Measurements from ENCODE around the gene HOXA11.

HOXA11 gene

DNA sequence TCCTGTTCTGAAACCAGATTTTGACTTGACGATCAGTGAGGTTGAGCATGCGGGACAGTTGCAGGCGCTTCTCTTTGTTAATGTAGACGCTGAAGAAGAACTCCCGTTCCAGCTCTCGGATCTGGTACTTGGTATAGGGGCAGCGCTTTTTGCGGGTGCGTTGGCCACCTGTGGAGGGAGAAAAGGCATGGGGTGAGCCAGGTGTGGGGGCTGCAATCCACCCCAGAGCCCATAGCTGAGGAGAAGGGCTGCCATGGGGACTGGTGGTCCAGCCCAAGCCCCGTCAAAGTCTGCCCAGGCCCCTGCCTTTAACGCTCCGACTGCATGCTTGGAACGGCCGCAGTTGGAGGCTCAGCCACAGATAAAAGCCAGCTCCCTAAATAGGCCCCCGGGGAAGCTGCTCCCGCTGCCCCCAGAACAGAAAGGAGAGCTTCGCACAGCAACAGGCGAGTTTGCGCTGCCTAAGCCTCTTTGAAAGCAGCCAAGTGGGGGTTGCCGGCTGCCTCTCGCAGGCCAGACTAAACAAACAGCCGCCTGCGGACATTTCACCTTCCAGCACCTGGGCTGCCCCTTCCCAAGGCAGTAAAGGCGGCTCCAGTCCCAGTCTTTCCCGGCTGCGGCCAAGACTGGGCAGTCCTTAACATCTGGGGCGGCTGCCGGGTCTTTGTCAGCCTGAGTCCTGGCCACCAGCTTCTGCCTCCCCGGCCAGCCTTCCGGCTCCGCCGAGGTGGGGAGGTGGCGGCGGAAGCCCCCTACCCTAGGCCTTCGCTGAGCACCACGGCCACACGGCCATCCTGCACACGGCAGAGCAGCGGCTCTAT lies 2.0 kb downstream of the HOXA11 start:
- no peak overlapping the region for H3K4me3 ChIP-seq (ENCODE audit: low read depth, low read length)
- TF ChIP-seq, protein P1, sequence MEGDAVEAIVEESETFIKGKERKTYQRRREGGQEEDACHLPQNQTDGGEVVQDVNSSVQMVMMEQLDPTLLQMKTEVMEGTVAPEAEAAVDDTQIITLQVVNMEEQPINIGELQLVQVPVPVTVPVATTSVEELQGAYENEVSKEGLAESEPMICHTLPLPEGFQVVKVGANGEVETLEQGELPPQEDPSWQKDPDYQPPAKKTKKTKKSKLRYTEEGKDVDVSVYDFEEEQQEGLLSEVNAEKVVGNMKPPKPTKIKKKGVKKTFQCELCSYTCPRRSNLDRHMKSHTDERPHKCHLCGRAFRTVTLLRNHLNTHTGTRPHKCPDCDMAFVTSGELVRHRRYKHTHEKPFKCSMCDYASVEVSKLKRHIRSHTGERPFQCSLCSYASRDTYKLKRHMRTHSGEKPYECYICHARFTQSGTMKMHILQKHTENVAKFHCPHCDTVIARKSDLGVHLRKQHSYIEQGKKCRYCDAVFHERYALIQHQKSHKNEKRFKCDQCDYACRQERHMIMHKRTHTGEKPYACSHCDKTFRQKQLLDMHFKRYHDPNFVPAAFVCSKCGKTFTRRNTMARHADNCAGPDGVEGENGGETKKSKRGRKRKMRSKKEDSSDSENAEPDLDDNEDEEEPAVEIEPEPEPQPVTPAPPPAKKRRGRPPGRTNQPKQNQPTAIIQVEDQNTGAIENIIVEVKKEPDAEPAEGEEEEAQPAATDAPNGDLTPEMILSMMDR (IDR thresholded peaks at IDR 0.05; ENCODE audit: borderline replicate concordance, insufficient read depth, low read depth, low read length), result no peak

DNA sequence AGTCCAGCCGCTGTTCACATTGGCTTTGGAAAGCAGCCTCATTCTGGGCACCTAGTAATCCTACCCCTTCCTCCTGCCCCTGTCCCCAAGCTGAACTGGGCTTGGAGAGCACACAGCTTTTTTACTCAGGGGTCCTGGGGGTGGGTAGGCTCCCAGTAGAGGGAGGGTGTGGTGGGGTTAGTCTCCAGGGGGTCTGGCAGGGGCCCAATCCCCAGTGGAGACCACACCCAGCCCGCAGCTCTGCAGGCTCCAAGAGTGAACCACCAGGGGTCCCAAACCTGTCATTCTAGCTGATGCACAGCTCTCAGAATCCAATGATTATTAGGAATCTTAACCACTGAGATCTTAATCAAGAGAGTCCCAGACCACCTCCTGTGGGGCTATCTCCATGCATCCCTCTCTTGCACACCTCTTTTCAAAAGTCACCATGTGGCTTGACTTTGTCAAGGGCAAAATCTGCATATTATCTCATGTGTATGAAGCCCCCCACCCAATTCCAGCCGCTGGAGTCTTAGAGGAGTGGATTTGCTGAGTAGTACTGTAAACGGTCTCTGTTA lies 2.7 kb downstream of the HOXA11 start:
- no peak overlapping the region for H3K4me3 ChIP-seq (ENCODE audit: low read depth, low read length)

DNA sequence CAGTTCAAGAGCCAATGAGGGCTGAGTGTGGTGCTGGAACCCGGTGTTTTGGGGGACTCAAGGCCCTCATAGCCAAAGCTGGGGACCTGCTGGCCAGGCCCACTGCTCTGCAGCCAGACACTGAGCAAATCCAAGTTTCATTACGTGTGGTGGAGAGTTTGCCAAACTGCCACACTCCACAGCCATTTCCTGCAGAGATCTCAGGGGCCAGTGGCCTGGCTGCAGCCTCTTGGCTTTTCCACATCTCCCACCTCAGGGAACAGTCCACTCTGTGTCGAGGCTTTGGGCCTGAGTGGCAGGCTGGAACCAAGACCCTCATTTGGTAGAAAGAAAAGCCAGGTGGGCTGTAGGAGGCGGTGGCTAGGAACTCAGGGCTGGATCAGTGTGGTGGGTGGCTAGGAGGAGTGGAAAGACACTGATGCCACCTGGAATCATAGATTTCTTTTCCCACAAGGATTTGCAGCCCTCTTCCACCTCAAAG lies 3.2 kb downstream of the HOXA11 start:
- H3K4me3 ChIP-seq (ENCODE audit: low read depth, low read length), result no peak overlapping the region
- TF ChIP-seq, protein P1 (IDR thresholded peaks at IDR 0.05; ENCODE audit: borderline replicate concordance, insufficient read depth, low read depth, low read length), result no peak

More for the DNA sequence above, 2.7 kb downstream of the HOXA11 start:
- TF ChIP-seq, protein P1 (IDR thresholded peaks at IDR 0.05; ENCODE audit: borderline replicate concordance, insufficient read depth, low read depth, low read length), result no peak

DNA sequence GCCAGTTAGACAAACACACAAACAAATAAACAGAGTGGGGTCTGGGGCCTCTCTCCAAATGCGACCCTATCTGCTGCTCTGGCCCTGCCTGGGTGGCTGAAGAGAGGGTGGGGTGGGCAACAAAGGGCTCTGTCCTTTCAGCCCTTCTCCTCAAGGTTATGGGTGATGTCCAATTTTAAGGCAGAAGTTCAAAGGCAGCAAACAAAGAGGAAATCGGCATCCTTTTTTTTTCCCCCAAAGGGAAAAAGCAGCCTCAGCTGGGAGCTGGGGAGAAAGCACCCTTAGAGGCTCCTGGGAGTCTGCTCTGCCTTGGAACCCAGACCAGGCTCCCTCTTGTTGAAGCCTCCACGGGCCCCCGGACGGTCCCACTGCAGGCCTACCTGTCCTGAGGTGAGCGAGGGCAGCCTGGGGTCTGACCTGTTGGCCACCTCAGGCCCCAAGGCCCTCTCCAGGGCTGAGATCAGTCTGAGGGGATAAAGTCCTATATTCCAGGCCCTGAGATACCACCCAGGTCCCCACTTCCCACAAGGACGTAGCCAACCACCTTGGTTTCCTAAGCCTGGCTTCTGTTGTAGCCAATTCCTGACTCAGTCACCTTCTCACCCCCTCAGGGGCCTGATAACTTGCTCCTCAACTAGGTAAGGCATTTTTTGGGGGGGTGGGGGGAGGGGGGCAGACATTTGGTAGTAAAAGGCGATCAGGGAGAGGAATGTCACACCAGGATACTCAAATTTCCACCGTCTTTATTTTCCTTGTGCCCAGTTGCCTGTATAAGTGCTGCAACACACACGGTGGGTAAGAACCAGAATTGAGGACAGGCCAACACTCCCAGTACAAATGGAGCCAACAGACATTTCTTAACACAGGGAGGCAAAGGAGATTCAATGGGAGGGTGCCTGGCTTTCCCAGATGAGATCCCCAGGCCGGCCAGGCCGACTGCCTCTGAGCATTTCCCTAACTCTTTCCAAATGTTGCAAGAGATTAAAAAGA lies 4.3 kb downstream of the HOXA11 start:
- H3K4me3 ChIP-seq (ENCODE audit: low read depth, low read length), result no peak overlapping the region
- TF ChIP-seq, protein P1 (IDR thresholded peaks at IDR 0.05; ENCODE audit: borderline replicate concordance, insufficient read depth, low read depth, low read length), result no peak

DNA sequence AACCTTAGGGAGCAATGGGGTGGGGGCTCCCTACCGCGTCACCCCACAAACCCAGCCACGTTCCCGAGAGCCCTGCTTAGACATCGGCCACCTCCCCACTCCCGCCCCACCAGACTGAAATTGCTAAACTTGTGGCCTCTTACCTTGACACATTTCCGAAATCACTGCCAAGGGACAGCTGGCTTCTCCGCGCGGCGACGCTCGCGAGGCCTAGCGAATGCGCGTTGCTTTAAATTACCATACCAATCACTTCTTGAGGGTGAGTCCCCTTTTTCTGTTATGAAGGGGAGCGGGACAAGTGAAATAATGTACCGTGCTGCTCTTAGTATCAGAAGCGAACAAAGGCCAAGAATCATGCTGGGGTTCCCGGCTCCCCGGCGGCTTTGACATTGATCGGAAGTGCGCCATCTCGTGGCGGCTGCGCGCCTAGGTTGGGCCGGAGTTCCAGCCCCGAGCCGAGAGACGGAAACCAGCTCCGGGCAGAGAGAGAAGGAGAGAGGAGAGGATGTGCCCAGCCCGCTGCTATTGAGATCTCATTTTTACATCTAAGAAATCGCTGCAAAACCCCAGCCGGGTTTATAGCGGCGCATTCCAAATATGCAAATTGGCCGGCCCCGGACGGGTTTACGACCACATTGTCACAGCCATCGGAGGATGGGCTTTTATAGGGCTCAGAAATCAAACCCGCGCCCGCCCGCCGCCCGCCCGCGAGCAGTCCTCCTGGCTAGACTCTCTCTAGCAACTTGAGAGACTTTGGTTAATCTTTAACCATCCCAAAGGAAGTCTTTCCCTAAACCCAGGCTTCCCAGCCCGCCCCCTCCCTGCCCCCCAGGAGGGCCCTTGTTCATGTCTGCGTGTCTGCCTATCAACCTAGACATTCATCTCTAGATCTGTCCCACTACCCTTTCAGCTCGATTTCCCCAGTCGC lies 5.3 kb downstream of the HOXA11 start:
- TF ChIP-seq, protein P1 (IDR thresholded peaks at IDR 0.05; ENCODE audit: borderline replicate concordance, insufficient read depth, low read depth, low read length), result peak; percentile 75
- no peak overlapping the region for H3K4me3 ChIP-seq (ENCODE audit: low read depth, low read length)

DNA sequence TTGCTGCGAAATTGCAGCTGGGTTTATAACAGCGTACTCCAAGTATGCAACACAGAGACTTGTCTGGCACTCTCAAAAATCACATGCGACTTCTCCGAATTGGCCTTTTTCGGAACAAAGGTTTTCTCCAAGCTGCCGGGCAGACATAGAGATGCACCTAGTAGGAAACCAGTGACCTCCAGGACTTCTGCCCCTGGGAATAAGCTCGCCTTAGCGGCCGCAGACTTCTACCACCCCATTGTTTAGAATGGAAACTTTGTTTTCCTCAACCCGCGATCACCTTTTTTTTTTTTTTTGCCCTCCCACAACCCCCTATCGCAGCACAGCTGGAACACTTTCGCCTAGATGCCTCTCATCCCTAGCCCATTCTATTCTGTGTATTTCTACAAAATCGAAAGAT lies 6.0 kb downstream of the HOXA11 start:
- TF ChIP-seq, protein P1 (IDR thresholded peaks at IDR 0.05; ENCODE audit: borderline replicate concordance, insufficient read depth, low read depth, low read length), result no peak
- H3K4me3 ChIP-seq (ENCODE audit: low read depth, low read length), result no peak overlapping the region
